Measurements from ENCODE around the gene HSPA1A.
"Not testable (repeated sequence)": the region's sequence is repeated elsewhere in the genome, so short reads cannot be mapped to it uniquely, and the experiment has no call there.

HSPA1A gene

GRCh38 chr6:31797588-31797987 is 17.8 kb upstream of the HSPA1A start:
- peak overlapping the region; percentile 99 for H3K27ac ChIP-seq
- H3K27me3 ChIP-seq: no peaks in the 10 kb centered on the region
- no peak for TF ChIP-seq CTCF (IDR thresholded peaks at IDR 0.05)
- peaks cover 30 to 31% of the 10 kb centered on the region in 2 experiments for H3K4me1 ChIP-seq (ENCODE audit: control insufficient read depth in 1 of 2, insufficient read depth in 1 of 2, low read depth in 1 of 2, low read length in 1 of 2)
- no peaks in the 10 kb centered on the region for H3K36me3 ChIP-seq
- no peak overlapping the region for H3K4me3 ChIP-seq (ENCODE audit: low read depth in 1 of 2, low read length in 1 of 2)
- no peaks in the 10 kb centered on the region for H3K9me3 ChIP-seq

GRCh38 chr6:31799781-31800180 is 15.6 kb upstream of the HSPA1A start:
- no peak overlapping the region for H3K4me3 ChIP-seq (ENCODE audit: low read depth in 1 of 2, low read length in 1 of 2)
- H3K36me3 ChIP-seq: no peaks in the 10 kb centered on the region
- TF ChIP-seq CTCF (IDR thresholded peaks at IDR 0.05): no peak
- H3K4me1 ChIP-seq (ENCODE audit: control insufficient read depth in 1 of 2, insufficient read depth in 1 of 2, low read depth in 1 of 2, low read length in 1 of 2): peaks cover 25 to 26% of the 10 kb centered on the region in 2 experiments
- H3K27me3 ChIP-seq: no peaks in the 10 kb centered on the region
- no peak overlapping the region for H3K27ac ChIP-seq
- no peaks in the 10 kb centered on the region for H3K9me3 ChIP-seq

GRCh38 chr6:31801031-31801927 is 14.1 kb upstream of the HSPA1A start:
- not testable (repeated sequence) for H3K9me3 ChIP-seq; H3K27me3 ChIP-seq; H3K4me3 ChIP-seq (ENCODE audit: low read depth in 1 of 2, low read length in 1 of 2); H3K27ac ChIP-seq; H3K36me3 ChIP-seq
- peaks cover 22 to 26% of the 10 kb centered on the region in 2 experiments for H3K4me1 ChIP-seq (ENCODE audit: control insufficient read depth in 1 of 2, insufficient read depth in 1 of 2, low read depth in 1 of 2, low read length in 1 of 2)

- Histone ChIP-seq H3K4me3 (ENCODE audit: low read depth in 1 of 2, low read length in 1 of 2) (peak overlapping the region; percentile 70 to 75), H3K27me3 (no peaks in the 10 kb centered on the region)
- TF ChIP-seq CTCF (IDR thresholded peaks at IDR 0.05): no peak
Measured at GRCh38 chr6:31805939-31806469, 9.3 kb upstream of the HSPA1A start.

GRCh38 chr6:31806470-31807272 is 8.7 kb upstream of the HSPA1A start, which contains the start of gene LSM2:
Gene LSM2, minus strand, starts transcription at chr6:31806966. Its CDS starts 209 bp downstream, at chr6:31806757.
- peak within 1 kb of the TSS; percentile 70 to 75 for H3K4me3 ChIP-seq (ENCODE audit: low read depth in 1 of 2, low read length in 1 of 2)
- TF ChIP-seq CTCF (IDR thresholded peaks at IDR 0.05): peak; percentile 78
- peak within 1 kb of the TSS; percentile 87 for H3K27ac ChIP-seq
- H3K4me1 ChIP-seq (ENCODE audit: control insufficient read depth in 1 of 2, insufficient read depth in 1 of 2, low read depth in 1 of 2, low read length in 1 of 2): peaks cover 17 to 19% of the 10 kb centered on the region in 2 experiments
- no peaks in the 10 kb centered on the region for H3K9me3 ChIP-seq
- no peaks in the 10 kb centered on the region for H3K27me3 ChIP-seq
- H3K36me3 ChIP-seq: peaks cover 27% of the 10 kb centered on the region

More at GRCh38 chr6:31805939-31806469, 9.3 kb upstream of the HSPA1A start:
- Histone ChIP-seq H3K36me3 (peaks cover 20% of the 10 kb centered on the region), H3K9me3 (no peaks in the 10 kb centered on the region), H3K4me1 (ENCODE audit: control insufficient read depth in 1 of 2, insufficient read depth in 1 of 2, low read depth in 1 of 2, low read length in 1 of 2) (peaks cover 17 to 19% of the 10 kb centered on the region in 2 experiments), H3K27ac (peak overlapping the region; percentile 87)

GRCh38 chr6:31808599-31808998 is 6.7 kb upstream of the HSPA1A start:
- peaks cover 28% of the 10 kb centered on the region for H3K36me3 ChIP-seq
- not testable (repeated sequence) for H3K9me3 ChIP-seq; H3K27ac ChIP-seq; H3K27me3 ChIP-seq; H3K4me3 ChIP-seq (ENCODE audit: low read depth in 1 of 2, low read length in 1 of 2)
- H3K4me1 ChIP-seq (ENCODE audit: control insufficient read depth in 1 of 2, insufficient read depth in 1 of 2, low read depth in 1 of 2, low read length in 1 of 2): peaks cover 36 to 38% of the 10 kb centered on the region in 2 experiments

Data from neutrophil (primary cell).